GM12801 (cell line): ENCODE measurements around the gene ZNF429.

Experiments used
- CTCF ChIP-seq: IDR thresholded peaks from one replicate; pipeline ENCODE4 v1.5.1; 2011; ENCODE audit warnings: control low read depth; ENCODE audit not compliant: insufficient read length; ENCODE audit errors: extremely low read depth

Gene ZNF429

DNA sequence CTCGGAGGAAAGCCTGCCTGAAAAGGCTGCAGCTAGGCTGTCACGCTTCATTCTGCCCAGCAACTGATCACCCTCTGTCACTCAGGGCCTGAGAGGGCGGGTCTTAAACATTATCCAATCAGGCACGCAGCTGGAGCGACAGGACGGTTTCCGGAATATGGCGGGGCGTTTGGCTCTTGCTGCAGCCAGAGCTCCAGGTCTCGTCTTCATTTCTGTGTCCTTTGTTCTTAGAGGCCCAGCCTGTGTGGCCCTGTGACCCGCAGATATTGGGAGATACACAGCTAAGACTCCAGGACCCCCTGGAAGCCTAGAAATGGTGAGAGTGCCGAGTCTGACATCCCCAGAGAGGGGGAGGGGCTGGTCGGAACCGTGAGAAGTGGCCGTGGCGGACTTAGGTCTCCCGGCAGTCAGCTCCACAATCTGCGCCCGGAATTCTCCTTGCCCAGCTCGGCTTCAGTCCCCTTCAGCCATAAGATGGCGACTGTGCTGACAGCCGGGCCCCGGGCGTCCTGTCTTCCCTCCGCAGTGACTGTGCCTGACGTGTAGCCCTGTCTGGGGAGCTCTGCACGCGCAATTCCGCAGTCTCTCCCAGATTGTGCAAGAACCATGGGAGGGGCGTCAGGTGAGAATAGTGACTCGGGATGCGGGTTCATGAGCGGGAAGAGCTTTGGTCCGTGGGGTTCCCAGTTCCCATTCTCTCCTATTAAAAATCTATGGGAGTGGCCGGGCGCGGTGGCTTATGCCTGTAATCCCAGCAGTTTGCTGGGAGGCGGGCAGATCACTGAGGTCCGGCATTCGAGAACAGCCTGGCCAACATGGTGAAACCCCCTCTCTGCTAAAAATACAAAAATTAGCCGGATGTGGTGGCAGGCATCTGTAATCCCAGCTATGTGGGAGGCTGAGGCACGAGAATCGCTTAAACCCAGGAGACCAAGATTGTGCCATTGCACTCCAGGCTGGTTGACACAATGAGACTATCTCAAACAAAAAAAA, at the start of gene ZNF429:
Gene ZNF429, plus strand, starts transcription at position 144 of the 993 bp plus-strand sequence. Its CDS starts 170 bp downstream, at position 314.
- no peak for TF ChIP-seq CTCF

DNA sequence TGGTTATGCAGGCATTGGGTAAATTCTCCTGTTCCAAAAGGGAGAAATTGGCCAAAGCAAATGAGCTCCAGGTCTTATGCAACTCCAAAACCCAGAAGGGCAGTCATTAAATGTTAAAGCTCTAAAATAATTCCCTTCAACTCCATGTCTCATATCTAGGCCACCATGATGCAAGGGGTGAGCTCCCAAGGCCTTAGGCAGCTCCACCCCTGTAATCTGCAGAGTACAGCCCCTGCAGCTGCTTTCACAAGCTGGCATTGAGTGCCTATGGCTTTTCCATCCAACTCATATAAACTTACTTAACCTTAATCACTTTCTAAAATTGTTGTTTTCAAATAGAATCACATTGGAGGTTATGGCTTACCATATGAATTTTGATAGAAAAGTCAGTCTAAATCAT, 44.7 kb upstream of the ZNF429 start:
- TF ChIP-seq CTCF: no peak

- no peak for TF ChIP-seq CTCF
These were observed 42.9 kb upstream of the ZNF429 start for GRCh38 chr19:21462540-21462939.

DNA sequence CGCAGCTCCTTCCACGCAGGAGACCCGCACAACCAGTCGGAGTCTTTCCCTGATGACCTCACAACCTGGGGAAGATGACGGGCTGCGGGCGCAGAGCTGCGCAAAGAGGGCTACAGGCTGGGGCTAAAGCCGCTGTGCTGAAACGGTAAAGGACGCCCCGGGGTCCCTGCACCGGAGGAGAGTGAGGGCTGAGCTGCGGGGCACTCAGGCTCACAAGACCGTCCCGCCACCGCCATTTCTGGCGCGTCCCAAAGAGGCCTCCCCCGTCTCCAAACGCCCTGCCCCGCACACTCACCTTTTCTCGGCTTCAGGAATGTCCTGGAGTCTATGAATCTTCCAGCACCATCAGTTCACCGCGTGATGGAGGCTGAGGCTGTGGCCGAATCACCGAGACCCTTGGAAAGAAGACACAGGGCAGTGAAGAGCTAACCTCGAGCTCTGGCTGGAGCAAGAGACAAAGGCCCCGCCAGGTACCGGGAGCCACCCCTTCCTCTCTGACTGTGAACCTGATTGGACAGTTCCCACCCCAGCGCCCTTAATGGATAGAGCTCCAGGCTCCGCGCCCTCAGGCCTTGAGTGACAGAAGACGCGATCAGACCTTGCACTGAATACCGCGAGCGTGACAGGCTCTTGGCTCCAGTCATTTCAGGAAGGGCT, 41.8 kb upstream of the ZNF429 start:
- TF ChIP-seq CTCF: no peak

GRCh38 chr19:21466627-21467026, 38.8 kb upstream of the ZNF429 start:
- no peak for TF ChIP-seq CTCF

GRCh38 chr19:21468791-21469190, 36.6 kb upstream of the ZNF429 start:
- TF ChIP-seq CTCF: no peak

- TF ChIP-seq CTCF: no peak
These were observed 32.9 kb upstream of the ZNF429 start for GRCh38 chr19:21472507-21472906.
